GM12873 (cell line): ENCODE measurements around the gene CAPN13.

ENCODE experiments used
- TF ChIP-seq, protein P1 (sequence below): IDR thresholded peaks from 2 replicates; pipeline ENCODE4 v1.5.1; 2012; ENCODE audit warnings: low read depth, mild to moderate bottlenecking, moderate library complexity, low read length, control low read depth; ENCODE audit not compliant: insufficient read depth; ENCODE audit errors: missing control alignments

The CAPN13 gene

GRCh38 chr2:30713698-30714097 lies 93.5 kb downstream of the CAPN13 start:
- TF ChIP-seq, protein P1, sequence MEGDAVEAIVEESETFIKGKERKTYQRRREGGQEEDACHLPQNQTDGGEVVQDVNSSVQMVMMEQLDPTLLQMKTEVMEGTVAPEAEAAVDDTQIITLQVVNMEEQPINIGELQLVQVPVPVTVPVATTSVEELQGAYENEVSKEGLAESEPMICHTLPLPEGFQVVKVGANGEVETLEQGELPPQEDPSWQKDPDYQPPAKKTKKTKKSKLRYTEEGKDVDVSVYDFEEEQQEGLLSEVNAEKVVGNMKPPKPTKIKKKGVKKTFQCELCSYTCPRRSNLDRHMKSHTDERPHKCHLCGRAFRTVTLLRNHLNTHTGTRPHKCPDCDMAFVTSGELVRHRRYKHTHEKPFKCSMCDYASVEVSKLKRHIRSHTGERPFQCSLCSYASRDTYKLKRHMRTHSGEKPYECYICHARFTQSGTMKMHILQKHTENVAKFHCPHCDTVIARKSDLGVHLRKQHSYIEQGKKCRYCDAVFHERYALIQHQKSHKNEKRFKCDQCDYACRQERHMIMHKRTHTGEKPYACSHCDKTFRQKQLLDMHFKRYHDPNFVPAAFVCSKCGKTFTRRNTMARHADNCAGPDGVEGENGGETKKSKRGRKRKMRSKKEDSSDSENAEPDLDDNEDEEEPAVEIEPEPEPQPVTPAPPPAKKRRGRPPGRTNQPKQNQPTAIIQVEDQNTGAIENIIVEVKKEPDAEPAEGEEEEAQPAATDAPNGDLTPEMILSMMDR: no peak

- TF ChIP-seq, protein P1: peak; percentile 100
Observed at GRCh38 chr2:30711646-30712085, 95.6 kb downstream of the CAPN13 start.

DNA sequence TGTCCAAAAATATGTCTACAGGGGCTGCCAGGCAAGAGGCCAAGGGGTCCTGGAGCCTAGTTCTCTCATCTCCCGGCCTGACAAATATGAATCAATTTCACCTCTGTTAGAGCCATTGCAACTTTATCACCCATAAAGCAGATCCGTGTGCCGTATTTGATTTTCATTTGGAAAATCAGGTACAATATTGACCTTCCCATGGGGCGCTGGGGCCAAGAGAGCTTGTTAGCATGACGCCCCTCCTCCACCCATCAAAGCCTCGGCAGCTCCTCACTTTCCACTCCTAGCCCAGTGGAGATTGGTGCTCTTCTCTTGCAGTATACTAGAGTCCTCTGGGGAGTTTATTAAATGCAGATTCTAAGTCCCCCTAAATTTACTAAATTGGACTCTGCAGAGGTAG lies 96.8 kb downstream of the CAPN13 start:
- TF ChIP-seq, protein P1: no peak

DNA sequence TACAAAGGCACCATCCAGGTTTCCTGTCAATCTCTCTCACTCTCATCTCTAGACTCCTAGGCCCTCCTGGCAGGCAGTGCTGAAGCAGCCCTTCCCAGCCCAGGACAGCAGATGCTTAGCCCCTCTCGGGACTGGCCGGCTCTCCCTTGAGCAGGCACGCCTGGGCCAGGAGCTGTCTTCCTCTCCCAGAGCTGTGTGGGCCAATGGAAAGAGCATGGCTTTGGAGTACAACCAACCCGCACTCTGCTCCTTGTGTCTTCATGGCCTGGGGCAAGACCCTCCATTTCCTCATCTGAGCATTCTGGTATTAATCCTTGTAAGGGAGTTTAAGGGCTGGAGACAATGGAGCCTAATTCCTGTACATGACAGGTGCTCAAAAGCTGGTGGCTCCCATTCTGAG lies 97.2 kb downstream of the CAPN13 start:
- TF ChIP-seq, protein P1: no peak

DNA sequence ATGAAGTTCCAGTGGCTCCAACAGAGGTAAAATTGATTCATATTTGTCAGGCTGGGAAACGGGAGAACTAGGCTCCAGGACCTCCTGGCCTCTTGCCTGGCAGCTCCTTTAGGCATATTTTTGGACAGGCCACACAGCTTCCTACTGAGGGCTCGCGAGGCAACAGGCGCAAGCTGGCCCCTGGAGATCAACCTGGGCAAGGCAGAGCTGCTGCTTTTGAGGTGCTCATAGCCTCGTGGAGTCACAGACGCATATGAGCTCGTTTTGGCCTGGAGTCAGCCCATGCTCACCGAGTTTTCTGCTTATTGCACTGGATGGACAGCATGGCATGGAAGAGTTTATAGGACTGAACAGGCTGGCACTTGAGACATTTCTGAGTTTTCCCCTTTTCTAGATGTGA lies 97.7 kb downstream of the CAPN13 start:
- TF ChIP-seq, protein P1: peak; percentile 2

DNA sequence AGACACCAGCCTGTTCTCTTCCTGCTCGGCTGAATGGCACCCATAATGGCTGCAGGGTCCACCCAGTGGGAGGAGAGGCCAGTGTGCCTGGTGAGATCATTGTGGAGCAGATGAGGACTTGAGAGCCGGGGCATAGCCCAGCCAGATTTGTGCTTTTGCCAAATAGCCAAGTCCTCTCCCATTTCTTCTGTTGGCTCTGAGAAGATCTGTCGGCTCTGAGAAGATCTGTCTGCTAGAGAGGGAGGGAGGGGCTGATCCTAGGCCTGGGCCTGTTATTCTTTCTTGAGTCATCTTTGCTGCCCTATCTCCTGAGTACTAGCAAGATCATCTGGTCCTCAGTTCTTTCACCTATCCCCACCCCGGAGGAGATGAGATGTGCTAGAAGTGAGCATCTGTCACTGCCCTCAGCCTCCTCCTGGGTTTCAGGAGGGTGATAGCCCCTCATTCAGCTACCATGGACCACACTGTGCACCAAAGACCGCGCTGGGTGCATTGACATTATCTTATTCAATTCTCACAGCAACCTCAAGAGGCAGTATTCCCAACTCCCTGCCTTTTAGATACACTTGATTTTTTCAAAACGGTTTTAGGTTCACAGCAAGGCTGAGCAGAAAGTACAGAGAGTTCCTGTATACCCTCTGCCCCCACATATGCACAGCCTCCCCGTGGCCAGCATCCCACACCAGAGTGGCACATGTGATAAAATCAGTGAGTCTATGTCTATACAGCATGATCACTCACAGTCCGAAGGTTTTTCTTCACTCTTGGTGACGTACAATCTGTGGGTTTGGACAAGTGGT lies 98.6 kb downstream of the CAPN13 start:
- TF ChIP-seq, protein P1: peak; percentile 45

GRCh38 chr2:30707304-30707903 lies 99.8 kb downstream of the CAPN13 start:
- TF ChIP-seq, protein P1: no peak
